Brain microvascular endothelial cell (primary cell): ENCODE measurements around the gene PHC3.

ENCODE experiments used
- DNase-seq: peaks from one replicate; pipeline ENCODE4 v3.0.0-alpha.2; 2020
- H3K27ac ChIP-seq: fragments of 250-450 bp; sonication (Bioruptor Pico); 2 replicates; pipeline ENCODE4 v1.5.1; 2020; ENCODE audit warnings: mild to moderate bottlenecking, moderate library complexity
- H3K27me3 ChIP-seq: fragments of 250-450 bp; sonication (Bioruptor Pico); replicated peaks from 2 replicates; pipeline ENCODE4 v1.5.1; 2020; ENCODE audit warnings: mild to moderate bottlenecking
- H3K36me3 ChIP-seq: fragments of 250-450 bp; sonication (Bioruptor Pico); replicated peaks from 2 replicates; pipeline ENCODE4 v1.5.1; 2020; ENCODE audit warnings: mild to moderate bottlenecking
- H3K4me3 ChIP-seq: 2 replicates; pipeline ENCODE4 v1.5.1; 2011; ENCODE audit warnings: low read depth, mild to moderate bottlenecking, control low read depth, low read length, moderate library complexity
- CTCF ChIP-seq: IDR thresholded peaks from 2 replicates; pipeline ENCODE4 v1.5.1; 2011; ENCODE audit warnings: low read depth, mild to moderate bottlenecking, moderate library complexity, low read length, control low read depth, inconsistent platforms; ENCODE audit errors: missing control alignments
- in situ Hi-C: cut with HindIII; loops from 2 replicates; pipeline ENCODE4 v1.10.0; 2017; ENCODE audit warnings: low sequenced_read_pairs, low pct_ligation_motif_present

PHC3 gene

GRCh38 chr3:170059447-170059846 is 122.1 kb downstream of the PHC3 start:
- no peak for DNase-seq
- in situ Hi-C loops, result no loop called here
- Histone ChIP-seq H3K27ac (no peak overlapping the region), H3K36me3 (no peaks in the 10 kb centered on the region), H3K4me3 (no peak overlapping the region), H3K27me3 (no peaks in the 10 kb centered on the region)
- no peak for TF ChIP-seq CTCF

GRCh38 chr3:170058127-170058526 is 123.4 kb downstream of the PHC3 start:
- Histone ChIP-seq H3K27ac (no peak overlapping the region), H3K27me3 (no peaks in the 10 kb centered on the region), H3K36me3 (no peaks in the 10 kb centered on the region), H3K4me3 (no peak overlapping the region)
- no peak for DNase-seq
- in situ Hi-C loops, result no loop called here
- TF ChIP-seq CTCF, result no peak

- no peak for TF ChIP-seq CTCF
- Histone ChIP-seq H3K27ac (no peak overlapping the region), H3K27me3 (no peaks in the 10 kb centered on the region), H3K36me3 (no peaks in the 10 kb centered on the region), H3K4me3 (no peak overlapping the region)
- in situ Hi-C loops, result no loop called here
- DNase-seq, result no peak
Measured at GRCh38 chr3:170057550-170057949, 124.0 kb downstream of the PHC3 start.

GRCh38 chr3:170056710-170057454 is 124.7 kb downstream of the PHC3 start:
- Histone ChIP-seq H3K36me3 (no peaks in the 10 kb centered on the region), H3K4me3 (no peak overlapping the region), H3K27me3 (no peaks in the 10 kb centered on the region), H3K27ac (no peak overlapping the region)
- DNase-seq, result no peak
- TF ChIP-seq CTCF, result no peak
- in situ Hi-C loops, result no loop called here

GRCh38 chr3:170055209-170055608 is 126.3 kb downstream of the PHC3 start:
- H3K27ac ChIP-seq, result no peak overlapping the region
- no peaks in the 10 kb centered on the region for H3K27me3 ChIP-seq
- no peak for TF ChIP-seq CTCF
- DNase-seq, result peak; percentile 23
- in situ Hi-C loops, result no loop called here
- no peaks in the 10 kb centered on the region for H3K36me3 ChIP-seq
- H3K4me3 ChIP-seq, result no peak overlapping the region

- TF ChIP-seq CTCF, result peak; percentile 44
- no peak overlapping the region for H3K4me3 ChIP-seq
- no peaks in the 10 kb centered on the region for H3K36me3 ChIP-seq
- no peak overlapping the region for H3K27ac ChIP-seq
- no peaks in the 10 kb centered on the region for H3K27me3 ChIP-seq
- DNase-seq, result no peak
- in situ Hi-C loops, result no loop called here
Measured at GRCh38 chr3:170054204-170054603, 127.3 kb downstream of the PHC3 start.
